ENCODE data around the gene IFI44L.

The IFI44L gene

GRCh38 chr1:78619803-78620579, at the start of gene IFI44L:
Gene IFI44L, plus strand, starts transcription at chr1:78620448. Its CDS starts 7,468 bp downstream, at chr1:78627916.
- Mint-ChIP-seq H3K4me1 (ENCODE audit: low read depth) (peaks cover 64% of the 10 kb centered on the region), H3K27me3 (no peaks in the 10 kb centered on the region), H3K36me3 (ENCODE audit: low read depth) (peaks cover 15% of the 10 kb centered on the region), H3K4me3 (peak within 1 kb of the TSS; percentile 73), H3K9me3 (no peaks in the 10 kb centered on the region), H3K27ac (peak within 1 kb of the TSS; percentile 87)
- DNase-seq = peak; percentile 68

- Mint-ChIP-seq H3K27me3 (no peaks in the 10 kb centered on the region), H3K4me3 (no peak overlapping the region), H3K4me1 (ENCODE audit: low read depth) (no peaks in the 10 kb centered on the region), H3K27ac (no peak overlapping the region), H3K9me3 (no peaks in the 10 kb centered on the region), H3K36me3 (ENCODE audit: low read depth) (no peaks in the 10 kb centered on the region)
- DNase-seq = no peak
Observed at GRCh38 chr1:78570539-78570938, 49.7 kb upstream of the IFI44L start.

DNA sequence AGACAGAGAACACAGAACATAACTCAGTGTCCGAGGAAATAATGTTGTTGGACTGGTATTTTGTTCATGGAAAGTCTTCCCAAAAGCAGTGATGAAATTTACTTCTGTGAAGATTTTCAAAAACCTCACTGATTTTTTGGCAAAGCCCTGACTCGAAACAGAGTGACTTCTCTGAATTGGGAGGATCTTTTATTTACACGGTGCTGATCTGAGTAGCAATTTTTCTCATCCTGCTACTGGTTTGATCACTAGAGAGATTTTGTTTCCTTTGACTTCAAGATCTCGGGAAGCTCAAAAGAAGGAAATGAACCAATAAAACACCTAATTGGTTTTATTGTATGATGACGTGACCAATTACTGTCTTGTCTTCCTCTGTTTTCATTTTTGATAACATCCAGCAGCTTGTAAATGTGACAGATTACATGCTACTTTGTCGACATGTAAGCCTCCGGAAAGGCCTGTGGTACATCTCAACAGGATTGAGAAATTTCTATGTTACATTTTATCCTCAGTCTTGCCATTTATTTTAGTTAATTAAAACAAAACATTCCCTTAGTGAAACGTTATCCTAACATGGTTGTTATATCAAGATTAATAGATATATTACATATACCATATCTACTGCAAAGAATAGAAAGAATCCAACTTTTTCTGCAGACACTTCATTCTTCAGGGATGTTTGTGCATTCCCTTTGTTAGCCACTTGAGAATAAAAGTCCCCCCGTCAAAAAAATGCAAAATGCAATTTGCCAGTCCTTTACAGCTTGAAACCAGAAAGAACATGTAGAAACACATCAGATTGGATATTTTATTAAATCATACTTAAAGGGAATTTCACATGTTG, 42.8 kb upstream of the IFI44L start:
- Mint-ChIP-seq H3K4me1 (ENCODE audit: low read depth) (no peaks in the 10 kb centered on the region), H3K9me3 (no peaks in the 10 kb centered on the region), H3K27me3 (no peaks in the 10 kb centered on the region), H3K36me3 (ENCODE audit: low read depth) (no peaks in the 10 kb centered on the region), H3K27ac (no peak overlapping the region), H3K4me3 (no peak overlapping the region)
- DNase-seq = no peak

DNA sequence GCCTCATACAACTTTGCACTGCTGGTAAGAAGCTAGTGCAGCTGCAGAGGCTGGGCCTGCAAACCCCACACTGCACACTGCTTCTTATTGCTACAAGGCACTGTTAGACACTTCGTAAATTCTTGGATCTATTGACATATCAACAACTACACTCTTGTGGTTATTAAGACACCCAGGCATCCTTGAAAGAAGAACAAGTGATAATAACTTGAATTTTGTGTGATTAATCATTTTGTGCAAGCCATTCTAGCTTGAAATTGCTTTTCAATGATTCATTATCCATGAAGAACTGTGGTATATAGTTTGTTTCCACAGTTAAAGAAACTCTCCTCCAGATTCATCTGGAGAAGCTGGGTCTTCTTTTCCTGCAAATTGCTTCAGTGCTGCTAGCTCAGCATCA, 33.7 kb upstream of the IFI44L start:
- no peaks in the 10 kb centered on the region for H3K9me3 Mint-ChIP-seq
- DNase-seq = no peak
- no peaks in the 10 kb centered on the region for H3K4me1 Mint-ChIP-seq (ENCODE audit: low read depth)
- H3K36me3 Mint-ChIP-seq (ENCODE audit: low read depth) = no peaks in the 10 kb centered on the region
- no peak overlapping the region for H3K27ac Mint-ChIP-seq
- H3K27me3 Mint-ChIP-seq = no peaks in the 10 kb centered on the region
- H3K4me3 Mint-ChIP-seq = no peak overlapping the region

- H3K4me1 Mint-ChIP-seq (ENCODE audit: low read depth) = no peaks in the 10 kb centered on the region
- no peak overlapping the region for H3K4me3 Mint-ChIP-seq
- no peaks in the 10 kb centered on the region for H3K27me3 Mint-ChIP-seq
Observed at GRCh38 chr1:78587211-78587610, 33.0 kb upstream of the IFI44L start.

GRCh38 chr1:78591971-78592370, 28.3 kb upstream of the IFI44L start:
- no peaks in the 10 kb centered on the region for H3K36me3 Mint-ChIP-seq (ENCODE audit: low read depth)
- no peaks in the 10 kb centered on the region for H3K4me1 Mint-ChIP-seq (ENCODE audit: low read depth)
- H3K9me3 Mint-ChIP-seq = no peaks in the 10 kb centered on the region
- no peak for DNase-seq
- no peak overlapping the region for H3K4me3 Mint-ChIP-seq
- no peaks in the 10 kb centered on the region for H3K27me3 Mint-ChIP-seq
- H3K27ac Mint-ChIP-seq = no peak overlapping the region

More at GRCh38 chr1:78587211-78587610, 33.0 kb upstream of the IFI44L start:
- Mint-ChIP-seq H3K27ac (no peak overlapping the region), H3K36me3 (ENCODE audit: low read depth) (no peaks in the 10 kb centered on the region), H3K9me3 (no peaks in the 10 kb centered on the region)
- DNase-seq = no peak

DNA sequence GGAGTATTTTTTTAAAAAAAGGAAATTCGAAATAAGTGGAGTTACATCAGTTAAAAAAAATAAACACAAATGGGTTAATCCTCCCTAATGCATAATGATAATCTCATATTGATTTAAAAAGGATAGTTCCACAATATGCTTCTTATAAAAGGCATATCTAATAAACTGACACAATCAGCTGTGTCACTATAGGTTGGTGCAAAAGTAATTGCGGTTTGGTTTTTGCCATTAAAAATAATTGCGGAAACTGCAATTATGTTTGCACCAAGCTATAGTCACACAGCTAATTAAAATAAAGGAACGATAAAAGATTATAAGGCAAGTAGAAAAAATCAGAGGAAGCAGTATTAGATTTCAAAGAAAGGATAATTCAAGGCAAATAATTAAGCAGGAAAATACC, 21.0 kb upstream of the IFI44L start:
- no peaks in the 10 kb centered on the region for H3K36me3 Mint-ChIP-seq (ENCODE audit: low read depth)
- no peak overlapping the region for H3K4me3 Mint-ChIP-seq
- no peak overlapping the region for H3K27ac Mint-ChIP-seq
- H3K4me1 Mint-ChIP-seq (ENCODE audit: low read depth) = no peaks in the 10 kb centered on the region
- no peaks in the 10 kb centered on the region for H3K9me3 Mint-ChIP-seq
- no peak for DNase-seq
- no peaks in the 10 kb centered on the region for H3K27me3 Mint-ChIP-seq

DNA sequence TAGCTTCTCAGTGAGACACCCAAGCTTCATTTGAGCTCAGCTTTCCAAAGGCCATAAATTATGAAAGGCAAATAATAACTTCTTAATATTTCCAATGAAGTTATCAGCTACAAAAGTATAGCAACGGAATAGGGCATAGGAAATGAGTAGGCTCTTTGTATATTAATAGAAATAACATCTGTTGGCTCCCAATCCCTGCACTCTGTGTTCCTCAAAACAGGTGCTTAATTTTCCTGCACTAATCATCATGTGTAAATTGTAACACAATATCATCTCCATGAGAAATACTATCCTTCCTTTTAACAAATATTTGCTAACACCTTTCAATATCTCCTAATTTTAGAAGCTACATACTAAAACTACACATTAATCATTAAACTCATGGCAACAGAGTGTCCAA, 19.2 kb upstream of the IFI44L start:
- no peak for DNase-seq
- Mint-ChIP-seq H3K27ac (no peak overlapping the region), H3K4me3 (no peak overlapping the region), H3K9me3 (no peaks in the 10 kb centered on the region), H3K36me3 (ENCODE audit: low read depth) (no peaks in the 10 kb centered on the region), H3K27me3 (no peaks in the 10 kb centered on the region), H3K4me1 (ENCODE audit: low read depth) (no peaks in the 10 kb centered on the region)

- no peak for DNase-seq
- H3K4me1 Mint-ChIP-seq (ENCODE audit: low read depth) = no peaks in the 10 kb centered on the region
- H3K27ac Mint-ChIP-seq = no peak overlapping the region
- H3K27me3 Mint-ChIP-seq = no peaks in the 10 kb centered on the region
- no peaks in the 10 kb centered on the region for H3K36me3 Mint-ChIP-seq (ENCODE audit: low read depth)
- no peak overlapping the region for H3K4me3 Mint-ChIP-seq
- no peaks in the 10 kb centered on the region for H3K9me3 Mint-ChIP-seq
Observed at GRCh38 chr1:78603206-78603605, 17.0 kb upstream of the IFI44L start.

- no peak for DNase-seq
- H3K27me3 Mint-ChIP-seq = peaks cover 2% of the 10 kb centered on the region
- no peaks in the 10 kb centered on the region for H3K36me3 Mint-ChIP-seq (ENCODE audit: low read depth)
- H3K4me3 Mint-ChIP-seq = no peak overlapping the region
- no peak overlapping the region for H3K27ac Mint-ChIP-seq
- H3K9me3 Mint-ChIP-seq = no peaks in the 10 kb centered on the region
- H3K4me1 Mint-ChIP-seq (ENCODE audit: low read depth) = no peaks in the 10 kb centered on the region
Observed at GRCh38 chr1:78604643-78605042, 15.6 kb upstream of the IFI44L start.

DNA sequence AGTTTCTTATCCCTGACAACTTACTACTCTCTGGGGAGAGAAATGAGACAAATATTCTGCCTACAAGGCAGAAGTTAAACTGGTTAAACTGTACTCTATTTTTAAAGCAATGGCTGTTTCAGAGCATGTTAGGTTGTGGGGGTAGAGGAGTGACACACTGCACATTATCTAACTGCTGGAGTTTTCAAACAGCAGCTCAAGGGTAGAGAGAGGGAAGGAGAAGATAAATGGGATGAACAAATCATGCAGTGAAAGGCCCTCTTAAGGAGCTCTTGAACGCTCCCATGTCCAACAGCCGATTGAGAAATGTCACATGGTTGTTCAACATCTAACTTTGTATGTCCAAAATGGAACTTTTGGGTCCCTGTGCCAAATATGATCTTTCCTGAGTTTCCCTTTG, 14.0 kb upstream of the IFI44L start:
- no peak overlapping the region for H3K27ac Mint-ChIP-seq
- H3K4me1 Mint-ChIP-seq (ENCODE audit: low read depth) = no peaks in the 10 kb centered on the region
- no peak overlapping the region for H3K4me3 Mint-ChIP-seq
- no peaks in the 10 kb centered on the region for H3K36me3 Mint-ChIP-seq (ENCODE audit: low read depth)
- DNase-seq = no peak
- no peaks in the 10 kb centered on the region for H3K9me3 Mint-ChIP-seq
- peaks cover 2% of the 10 kb centered on the region for H3K27me3 Mint-ChIP-seq

DNA sequence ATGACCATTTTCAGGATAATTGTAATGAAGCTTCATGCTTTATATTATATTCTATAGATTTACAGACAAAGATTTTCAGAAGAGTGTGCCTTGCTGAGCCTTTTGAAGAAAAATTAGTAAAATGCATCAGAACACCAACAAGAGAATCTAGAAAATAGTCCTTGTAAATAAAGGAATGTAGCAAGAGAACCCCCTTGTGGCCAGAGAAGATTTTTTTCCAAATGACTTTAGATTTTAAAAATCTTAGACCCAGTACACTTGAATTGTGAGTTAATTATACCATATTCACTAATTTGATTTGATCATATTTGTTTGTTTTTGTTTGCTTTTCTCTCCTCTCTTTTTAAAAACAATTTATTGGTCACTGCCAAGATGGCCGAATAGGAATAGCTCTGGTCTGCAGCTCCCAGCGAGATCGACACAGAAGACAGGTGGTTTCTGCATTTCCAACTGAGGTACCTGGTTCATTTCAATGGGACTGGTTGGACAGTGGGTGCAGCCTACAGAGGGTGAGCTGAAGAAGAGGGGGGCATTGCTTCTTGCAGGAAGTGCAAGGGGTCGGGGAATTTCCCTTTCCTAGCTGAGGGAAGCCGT, 12.8 kb upstream of the IFI44L start:
- Mint-ChIP-seq H3K4me1 (ENCODE audit: low read depth) (no peaks in the 10 kb centered on the region), H3K27me3 (peaks cover 2% of the 10 kb centered on the region), H3K27ac (no peak overlapping the region), H3K9me3 (no peaks in the 10 kb centered on the region), H3K36me3 (ENCODE audit: low read depth) (no peaks in the 10 kb centered on the region), H3K4me3 (no peak overlapping the region)
- no peak for DNase-seq

- Mint-ChIP-seq H3K36me3 (ENCODE audit: low read depth) (no peaks in the 10 kb centered on the region), H3K9me3 (no peaks in the 10 kb centered on the region), H3K27me3 (peaks cover 2% of the 10 kb centered on the region), H3K4me1 (ENCODE audit: low read depth) (no peaks in the 10 kb centered on the region), H3K4me3 (no peak overlapping the region), H3K27ac (no peak overlapping the region)
- no peak for DNase-seq
Observed at GRCh38 chr1:78607944-78608343, 12.3 kb upstream of the IFI44L start.

- H3K27ac Mint-ChIP-seq = no peak overlapping the region
- peak; percentile 66 for DNase-seq
- no peaks in the 10 kb centered on the region for H3K27me3 Mint-ChIP-seq
- H3K4me3 Mint-ChIP-seq = no peak overlapping the region
- H3K9me3 Mint-ChIP-seq = no peaks in the 10 kb centered on the region
- H3K36me3 Mint-ChIP-seq (ENCODE audit: low read depth) = no peaks in the 10 kb centered on the region
- H3K4me1 Mint-ChIP-seq (ENCODE audit: low read depth) = peaks cover 41% of the 10 kb centered on the region
Observed at GRCh38 chr1:78617615-78618026, 2.6 kb upstream of the IFI44L start.

- H3K4me3 Mint-ChIP-seq = no peak overlapping the region
- no peak overlapping the region for H3K27ac Mint-ChIP-seq
- H3K36me3 Mint-ChIP-seq (ENCODE audit: low read depth) = peaks cover 6% of the 10 kb centered on the region
- no peaks in the 10 kb centered on the region for H3K27me3 Mint-ChIP-seq
- peaks cover 55% of the 10 kb centered on the region for H3K4me1 Mint-ChIP-seq (ENCODE audit: low read depth)
- no peak for DNase-seq
- H3K9me3 Mint-ChIP-seq = no peaks in the 10 kb centered on the region
Observed at GRCh38 chr1:78619032-78619431, 1.2 kb upstream of the IFI44L start.
